K562 (cell line): Measurements from ENCODE around the gene ALG13. TPM values are rescaled to one million over a fixed set of nuclear protein-coding genes. Genes with fewer than 3 reads are reported as not detected.
"Not testable (repeated sequence)": the region's sequence is repeated elsewhere in the genome, so short reads cannot be mapped to it uniquely, and the experiment has no call there.

Source experiments
- ATAC-seq: fragments of 200-7000 bp; cut with Tn5 transposase; 3 replicates; pipeline ENCODE4 v1.9.1; 2020; ENCODE audit warnings: moderate library complexity
- BruUV-seq: library from RNA; stranded (reverse); fragments of 400-500 nt; replicated peaks from 2 replicates; lab custom pipeline; 2021; lab: Mats Ljungman, UMichigan
- CTCF ChIA-PET: fragments of 300-600 bp; formaldehyde crosslinking; extraction: SDS; loops from one replicate; lab custom pipeline; 2021; ENCODE audit warnings: low intra/inter-chr PET ratio; lab: Yijun Ruan, JAX
- POLR2A ChIA-PET: fragments of 300-600, 350-650 bp; sonication (Branson Sonifier 250); formaldehyde crosslinking; extraction: SDS; loops from one replicate; lab custom pipeline; 2021; ENCODE audit warnings: antibody characterized with exemption, inconsistent platforms; lab: Yijun Ruan, JAX
- DNase-seq, 4 experiments: peaks; one replicate each; pipeline versions ENCODE4 v3.0.0 to v3.0.0-alpha.2; 2011 to 2018; ENCODE audit warnings: low spot score in 3 of 4, mixed read lengths in 3 of 4; ENCODE audit errors: extremely low read depth in 1 of 4
- FAIRE-seq: peaks from 2 replicates; lab custom pipeline; 2011; peaks lifted over from hg19 to GRCh38; lab: Jason Lieb, UNC
- H2AFZ ChIP-seq: 2 replicates; pipeline ENCODE4 v1.6.0; 2011; ENCODE audit warnings: low read depth, low read length, control low read depth, inconsistent platforms
- H3K27ac ChIP-seq: fragments of 200-600 bp; 3 replicates; pipeline ENCODE4 v1.8.0; 2011; ENCODE audit warnings: low read depth, mild to moderate bottlenecking, control low read depth, inconsistent platforms, low read length, moderate library complexity, mixed read lengths; ENCODE audit errors: extremely low read depth
- H3K27me3 ChIP-seq, 2 experiments: fragments of 300-600 bp in 1 of 2; 2 replicates in 1 of 2; 3 replicates in 1 of 2; pipeline versions ENCODE4 v1.6.0 to v1.8.0; 2011; ENCODE audit warnings: inconsistent platforms in 2 of 2, low read length in 2 of 2, mild to moderate bottlenecking in 1 of 2, mixed read lengths in 1 of 2, moderate library complexity in 1 of 2; ENCODE audit not compliant: control insufficient read depth in 2 of 2, insufficient read depth in 2 of 2
- H3K36me3 ChIP-seq: fragments of 300-600 bp; 3 replicates; pipeline ENCODE4 v1.8.0; 2011; ENCODE audit warnings: mild to moderate bottlenecking, low read length, inconsistent platforms; ENCODE audit not compliant: control insufficient read depth, insufficient read depth
- H3K4me1 ChIP-seq, 2 experiments: fragments of 200-600 bp in 1 of 2; replicated peaks in 1 of 2; 2 replicates in 1 of 2; 3 replicates in 1 of 2; pipeline versions ENCODE4 v1.5.1 to v1.8.0; 2011; ENCODE audit warnings: inconsistent platforms in 2 of 2, low read length in 2 of 2, mild to moderate bottlenecking in 1 of 2, mixed read lengths in 1 of 2, moderate library complexity in 1 of 2; ENCODE audit not compliant: control insufficient read depth in 2 of 2, insufficient read depth in 2 of 2
- H3K4me2 ChIP-seq: 2 replicates; pipeline ENCODE4 v1.6.1; 2011; ENCODE audit warnings: low read length, control low read depth, inconsistent platforms, mixed read lengths; ENCODE audit not compliant: insufficient read depth
- H3K4me3 ChIP-seq: fragments of 200-600 bp; sonication (generic), shearing (Covaris generic); 2 replicates; pipeline ENCODE4 v1.5.1; 2016; ENCODE audit warnings: control low read depth, inconsistent platforms
- H3K79me2 ChIP-seq: fragments of 200-600 bp; 3 replicates; pipeline ENCODE4 v1.8.0; 2011; ENCODE audit warnings: low read length, inconsistent platforms; ENCODE audit not compliant: control insufficient read depth, insufficient read depth
- H3K9ac ChIP-seq, 2 experiments: 2 replicates each; pipeline versions ENCODE4 v1.6.0 to v1.6.1; 2011; ENCODE audit warnings: low read depth in 2 of 2, low read length in 2 of 2, control low read depth in 1 of 2, inconsistent platforms in 1 of 2, mild to moderate bottlenecking in 1 of 2, mixed read lengths in 1 of 2; ENCODE audit not compliant: insufficient read depth in 1 of 2
- H3K9me1 ChIP-seq: one replicate; pipeline ENCODE4 v1.6.0; 2011; ENCODE audit warnings: inconsistent platforms, mild to moderate bottlenecking, low read length, moderate library complexity; ENCODE audit not compliant: control insufficient read depth, insufficient read depth
- H3K9me3 ChIP-seq: replicated peaks from 2 replicates; pipeline ENCODE4 v1.5.1; 2011; ENCODE audit warnings: low read depth, low read length, inconsistent platforms; ENCODE audit not compliant: control insufficient read depth, insufficient read depth
- H4K20me1 ChIP-seq: replicated peaks from 2 replicates; pipeline ENCODE4 v1.6.1; 2011; ENCODE audit warnings: low read length, inconsistent platforms, mixed read lengths; ENCODE audit not compliant: control insufficient read depth, insufficient read depth
- FOSL1 ChIP-seq: fragments of 200-800 bp; sonication (Bioruptor generic); conservative IDR thresholded peaks from 2 replicates; pipeline ENCODE4 v1.6.1; 2016; ENCODE audit warnings: missing genetic modification characterization, missing compliant biosample characterization
- JUND ChIP-seq, 2 experiments: IDR thresholded peaks; 2 replicates in 1 of 2; 3 replicates in 1 of 2; pipeline ENCODE4 v1.6.1; 2011; ENCODE audit warnings: borderline replicate concordance in 2 of 2, low read depth in 2 of 2, low read length in 2 of 2, improper control_type of control experiment in 1 of 2, missing biosample characterization in 1 of 2, missing genetic modification characterization in 1 of 2, missing genetic modification reagents in 1 of 2
- ZNF589 ChIP-seq: fragments of 200-800 bp; sonication (Bioruptor generic); IDR thresholded peaks from 2 replicates; pipeline ENCODE4 v1.6.1; 2016; ENCODE audit warnings: low read depth, missing genetic modification characterization, missing compliant biosample characterization
- WGBS: fragments of 100-300 bp; shearing (Covaris generic); methylation state at CpG from one replicate; pipeline ENCODE4 v1.1.6; 2016; ENCODE audit warnings: low coverage, mixed read lengths; ENCODE audit not compliant: insufficient coverage; ENCODE audit errors: missing lambda C conversion rate; 5-methylcytosine and 5-hydroxymethylcytosine counted together
- in situ Hi-C: fragments of 300-500 bp; cut with MboI; formaldehyde crosslinking; loops from 4 replicates; pipeline ENCODE4 v1.15.0; 2018; ENCODE audit warnings: inconsistent platforms, mixed read lengths
- intact Hi-C: fragments of 100-400 bp; cut with micrococcal nuclease; formaldehyde crosslinking; loops from 2 replicates; pipeline ENCODE4 v1.14.2; 2022
- polyA plus RNA-seq, 8 experiments: library from polyadenylated mRNA; depleted of rRNA in 4 of 8; stranded (reverse) in 5 of 8; unstranded in 3 of 8; fragments of >200 nt; fragmentation: Nextera tagmentation in 2 of 8; fragmentation: Illumina TruSeq in 1 of 8; extraction: Ambion mirVana in 2 of 8; extraction: Trizol in 1 of 8; gene quantifications; 2 replicates each; pipeline versions ENCODE4 v1.2.1 to v1.2.3, GENCODE V29; 2011 to 2014; ENCODE audit warnings: inconsistent platforms in 1 of 8, missing spikeins in 1 of 8
- total RNA-seq, 7 experiments: library from RNA; depleted of rRNA in 6 of 7; stranded (reverse); fragments of >200 nt in 6 of 7; fragmentation: Illumina TruSeq in 2 of 7; extraction: Trizol in 2 of 7; gene quantifications; 2 replicates each; pipeline versions ENCODE4 v1.2.1 to v1.2.3, GENCODE V29; 2011 to 2021; ENCODE audit warnings: low replicate concordance in 1 of 7

The ALG13 gene
- total and polyA plus RNA-seq, 9 of the 15 experiments (the other 6 are each of a cell fraction or from before 2014, with no cell fraction given) = 40.3 to 117 (median 68.2) TPM

DNA sequence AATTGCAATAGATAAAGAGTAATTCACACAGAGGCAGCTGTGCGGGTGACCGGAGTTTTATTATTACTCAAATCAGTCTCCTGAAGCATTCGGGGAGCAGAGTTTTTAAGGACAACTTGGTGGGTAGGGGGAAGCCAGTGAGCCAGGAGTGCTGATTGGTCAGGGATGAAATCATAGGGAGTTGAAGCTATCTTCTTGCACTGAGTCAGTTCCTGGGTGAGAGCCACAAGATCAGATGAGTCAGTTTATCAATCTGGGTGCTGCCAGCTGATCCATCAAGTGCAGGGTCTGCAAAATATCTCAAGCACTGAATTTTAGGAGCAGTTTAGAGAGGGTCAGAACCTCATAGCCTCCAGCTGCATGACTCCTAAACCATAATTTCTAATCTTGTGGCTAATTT, 35.8 kb upstream of the ALG13 start:
- 0 out of 2 replicates have a peak, but pooled peaks have one; percentile 12 for TF ChIP-seq JUND (IDR thresholded peaks at IDR 0.05; ENCODE audit: borderline replicate concordance, low read depth, low read length)
- H3K9me1 ChIP-seq; H3K4me3 ChIP-seq; FAIRE-seq; H3K27ac ChIP-seq; H3K9ac ChIP-seq; DNase-seq; H3K36me3 ChIP-seq; H3K9me3 ChIP-seq; H3K4me2 ChIP-seq; H3K79me2 ChIP-seq; CTCF ChIA-PET; POLR2A ChIA-PET; intact Hi-C loops; H3K4me1 ChIP-seq; H2AFZ ChIP-seq; H3K27me3 ChIP-seq; H4K20me1 ChIP-seq; in situ Hi-C loops; ATAC-seq; BruUV-seq; TF ChIP-seq JUND (tag; IDR thresholded peaks at IDR 0.05; ENCODE audit: borderline replicate concordance, low read depth, low read length): not testable (repeated sequence)
- peak; percentile 74 for TF ChIP-seq FOSL1 (tag)
- WGBS = 8% methylated on average over 2 of the region's 3 CpGs

DNA sequence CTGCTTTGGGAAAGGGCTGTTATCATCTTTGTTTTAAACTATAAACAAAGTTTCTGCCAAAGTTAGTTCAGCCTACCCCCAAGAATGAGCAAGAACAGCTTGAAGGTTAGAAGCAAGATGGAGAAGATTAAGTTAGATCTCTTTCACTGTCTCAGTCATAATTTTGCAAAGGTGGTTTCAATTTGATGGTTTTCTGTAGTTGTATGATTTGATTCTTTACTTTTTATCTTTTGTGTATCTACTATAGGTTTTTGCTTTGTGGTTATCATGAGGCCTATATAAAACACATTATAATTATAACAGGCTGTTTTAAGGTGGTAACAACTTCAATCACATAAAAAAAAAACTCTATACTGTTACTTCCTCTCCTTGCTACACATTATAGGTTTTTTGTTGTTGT, 35.4 kb upstream of the ALG13 start:
- FAIRE-seq = no peak
- TF ChIP-seq ZNF589 (CRISPR knock-in tag) (no peak), FOSL1 (tag) (0 out of 2 replicates have a peak, but pooled peaks have one; percentile 44)
- H3K4me2 ChIP-seq = no peak overlapping the region
- no peak overlapping the region for H3K27ac ChIP-seq
- CTCF ChIA-PET = no interaction called here
- no peaks in the 10 kb centered on the region for H3K9me3 ChIP-seq
- no TSS peak for BruUV-seq
- no peaks in the 10 kb centered on the region for H4K20me1 ChIP-seq
- no peaks in the 10 kb centered on the region for H3K79me2 ChIP-seq
- no peaks in the 10 kb centered on the region for H3K27me3 ChIP-seq
- no peak overlapping the region for H3K9ac ChIP-seq
- no peaks in the 10 kb centered on the region for H3K4me1 ChIP-seq
- H2AFZ ChIP-seq = no peak overlapping the region
- DNase-seq = no peak
- ATAC-seq = no peak
- no peaks in the 10 kb centered on the region for H3K9me1 ChIP-seq
- in situ Hi-C loops (no loop called here), intact Hi-C loops (no loop called here)
- no peaks in the 10 kb centered on the region for H3K36me3 ChIP-seq
- no peak overlapping the region for H3K4me3 ChIP-seq
- POLR2A ChIA-PET = no interaction called here
